K562 (cell line): ENCODE results near the gene RSPH6A. TPM values are rescaled to one million over a fixed set of nuclear protein-coding genes. Genes with fewer than 3 reads are reported as not detected.

Experiments
- CHCHD3 ChIP-seq: fragments of 250-450 bp; sonication (Bioruptor Pico); IDR thresholded peaks from 2 replicates; pipeline ENCODE4 v2.1.2; 2022; ENCODE audit warnings: mild to moderate bottlenecking
- ELF1 ChIP-seq: fragments of 200-800 bp; sonication (Bioruptor generic); IDR thresholded peaks from 2 replicates; pipeline ENCODE4 v1.6.1; 2016; ENCODE audit warnings: missing genetic modification characterization, missing compliant biosample characterization
- HBP1 ChIP-seq: fragments of 450-650 bp; formaldehyde crosslinking; IDR thresholded peaks from 2 replicates; pipeline ENCODE4 v1.4.0; 2022; ENCODE audit warnings: missing genetic modification characterization
- MGA ChIP-seq: fragments of 450-650 bp; IDR thresholded peaks from 2 replicates; pipeline ENCODE4 v1.6.1; 2016; ENCODE audit warnings: mild to moderate bottlenecking, moderate library complexity
- NONO ChIP-seq, 2 experiments: fragments of 200-400 bp in 1 of 2; fragments of 450-650 bp in 1 of 2; formaldehyde crosslinking in 1 of 2; IDR thresholded peaks; 2 replicates each; pipeline ENCODE4 v1.6.1; 2017; ENCODE audit warnings: low read depth in 2 of 2, mild to moderate bottlenecking in 2 of 2, moderate library complexity in 2 of 2, low read length in 1 of 2
- RBM22 ChIP-seq: fragments of 200-400 bp; formaldehyde crosslinking; IDR thresholded peaks from 2 replicates; pipeline ENCODE4 v1.6.1; 2018; ENCODE audit warnings: low read length, low read depth; ENCODE audit not compliant: poor library complexity, severe bottlenecking
- TSC22D4 ChIP-seq: fragments of 450-650 bp; IDR thresholded peaks from 2 replicates; pipeline ENCODE4 v1.6.1; 2016; ENCODE audit warnings: missing genetic modification characterization, missing biosample characterization, control low read depth
- ZKSCAN8 ChIP-seq: fragments of 200-800 bp; sonication (Bioruptor generic); IDR thresholded peaks from 2 replicates; pipeline ENCODE4 v1.6.1; 2016; ENCODE audit warnings: missing genetic modification characterization, missing compliant biosample characterization
- polyA plus RNA-seq, 8 experiments: library from polyadenylated mRNA; depleted of rRNA in 4 of 8; stranded (reverse) in 5 of 8; unstranded in 3 of 8; fragments of >200 nt; fragmentation: Nextera tagmentation in 2 of 8; fragmentation: Illumina TruSeq in 1 of 8; extraction: Ambion mirVana in 2 of 8; extraction: Trizol in 1 of 8; gene quantifications; 2 replicates each; pipeline versions ENCODE4 v1.2.1 to v1.2.3, GENCODE V29; 2011 to 2014; ENCODE audit warnings: inconsistent platforms in 1 of 8, missing spikeins in 1 of 8
- total RNA-seq, 7 experiments: library from RNA; depleted of rRNA in 6 of 7; stranded (reverse); fragments of >200 nt in 6 of 7; fragmentation: Illumina TruSeq in 2 of 7; extraction: Trizol in 2 of 7; gene quantifications; 2 replicates each; pipeline versions ENCODE4 v1.2.1 to v1.2.3, GENCODE V29; 2011 to 2021; ENCODE audit warnings: low replicate concordance in 1 of 7
- TF ChIP-seq, protein P1 (sequence below): sonication (generic); formaldehyde crosslinking; IDR thresholded peaks from 2 replicates; pipeline ENCODE4 v1.8.1; 2023; ENCODE audit warnings: mild to moderate bottlenecking, missing genetic modification reagents

The RSPH6A gene
- total and polyA plus RNA-seq, 9 of the 15 experiments (the other 6 are each of a cell fraction or from before 2014, with no cell fraction given) = 0.03 to 0.15 (median 0.07) TPM; not detected in 5

DNA sequence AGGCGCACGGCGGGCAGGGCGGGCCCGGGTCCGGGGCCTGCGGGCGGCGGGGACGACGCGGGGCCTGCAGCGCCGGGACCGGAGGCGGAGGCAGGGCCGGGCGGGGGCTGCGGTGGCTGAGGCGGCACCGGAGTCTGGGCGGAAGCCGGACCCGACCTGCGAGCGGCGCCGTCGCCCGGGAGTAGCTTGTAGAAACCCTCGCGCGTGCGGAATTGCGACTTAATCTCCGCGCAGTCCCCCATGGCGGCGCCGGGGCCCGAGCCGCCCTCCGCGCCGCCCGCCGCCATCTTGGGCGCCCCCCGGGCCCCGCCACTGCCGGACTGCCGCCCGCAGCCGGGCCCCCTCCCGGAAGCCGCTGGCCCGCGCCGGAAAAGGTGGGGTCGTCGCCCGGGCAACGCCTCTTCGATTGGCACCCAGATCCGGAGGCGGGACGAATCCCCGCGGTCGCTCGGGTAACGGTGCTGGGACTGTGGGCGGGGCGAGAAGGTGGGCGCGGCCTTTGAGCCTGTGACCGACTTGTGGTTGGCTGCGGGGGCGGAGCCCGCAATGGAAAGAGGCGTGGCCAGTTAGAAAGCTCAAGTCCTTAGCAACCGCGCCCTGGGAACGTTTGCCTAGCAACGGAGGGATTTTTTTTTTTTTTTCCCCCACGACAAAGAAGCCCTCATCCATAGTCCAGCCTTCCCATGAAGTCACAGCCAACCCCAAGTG lies 22.5 kb downstream of the RSPH6A start, which contains the start of gene DMWD (continued):
- TF ChIP-seq MGA = no peak
- no peak for TF ChIP-seq ZKSCAN8
- TF ChIP-seq HBP1 = no peak
- TF ChIP-seq RBM22 = peak; percentile 100
- TF ChIP-seq, protein P1, sequence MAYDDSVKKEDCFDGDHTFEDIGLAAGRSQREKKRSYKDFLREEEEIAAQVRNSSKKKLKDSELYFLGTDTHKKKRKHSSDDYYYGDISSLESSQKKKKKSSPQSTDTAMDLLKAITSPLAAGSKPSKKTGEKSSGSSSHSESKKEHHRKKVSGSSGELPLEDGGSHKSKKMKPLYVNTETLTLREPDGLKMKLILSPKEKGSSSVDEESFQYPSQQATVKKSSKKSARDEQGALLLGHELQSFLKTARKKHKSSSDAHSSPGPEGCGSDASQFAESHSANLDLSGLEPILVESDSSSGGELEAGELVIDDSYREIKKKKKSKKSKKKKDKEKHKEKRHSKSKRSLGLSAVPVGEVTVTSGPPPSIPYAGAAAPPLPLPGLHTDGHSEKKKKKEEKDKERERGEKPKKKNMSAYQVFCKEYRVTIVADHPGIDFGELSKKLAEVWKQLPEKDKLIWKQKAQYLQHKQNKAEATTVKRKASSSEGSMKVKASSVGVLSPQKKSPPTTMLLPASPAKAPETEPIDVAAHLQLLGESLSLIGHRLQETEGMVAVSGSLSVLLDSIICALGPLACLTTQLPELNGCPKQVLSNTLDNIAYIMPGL (CRISPR knock-in tag) = no peak
- TF ChIP-seq CHCHD3 (CRISPR knock-in tag) = no peak
- TF ChIP-seq TSC22D4 = no peak
- TF ChIP-seq NONO (IDR thresholded peaks at IDR 0.05; ENCODE audit: low read depth in 2 of 2, low read length in 1 of 2) = peak in 1 of 2 experiments; percentile 89; a peak in 2 of 4 replicates
- TF ChIP-seq ELF1 = peak; percentile 87
